ENCODE measurements around the gene SARS1.
"Not testable (repeated sequence)": the region's sequence is repeated elsewhere in the genome, so short reads cannot be mapped to it uniquely, and the experiment has no call there.

The SARS1 gene

DNA sequence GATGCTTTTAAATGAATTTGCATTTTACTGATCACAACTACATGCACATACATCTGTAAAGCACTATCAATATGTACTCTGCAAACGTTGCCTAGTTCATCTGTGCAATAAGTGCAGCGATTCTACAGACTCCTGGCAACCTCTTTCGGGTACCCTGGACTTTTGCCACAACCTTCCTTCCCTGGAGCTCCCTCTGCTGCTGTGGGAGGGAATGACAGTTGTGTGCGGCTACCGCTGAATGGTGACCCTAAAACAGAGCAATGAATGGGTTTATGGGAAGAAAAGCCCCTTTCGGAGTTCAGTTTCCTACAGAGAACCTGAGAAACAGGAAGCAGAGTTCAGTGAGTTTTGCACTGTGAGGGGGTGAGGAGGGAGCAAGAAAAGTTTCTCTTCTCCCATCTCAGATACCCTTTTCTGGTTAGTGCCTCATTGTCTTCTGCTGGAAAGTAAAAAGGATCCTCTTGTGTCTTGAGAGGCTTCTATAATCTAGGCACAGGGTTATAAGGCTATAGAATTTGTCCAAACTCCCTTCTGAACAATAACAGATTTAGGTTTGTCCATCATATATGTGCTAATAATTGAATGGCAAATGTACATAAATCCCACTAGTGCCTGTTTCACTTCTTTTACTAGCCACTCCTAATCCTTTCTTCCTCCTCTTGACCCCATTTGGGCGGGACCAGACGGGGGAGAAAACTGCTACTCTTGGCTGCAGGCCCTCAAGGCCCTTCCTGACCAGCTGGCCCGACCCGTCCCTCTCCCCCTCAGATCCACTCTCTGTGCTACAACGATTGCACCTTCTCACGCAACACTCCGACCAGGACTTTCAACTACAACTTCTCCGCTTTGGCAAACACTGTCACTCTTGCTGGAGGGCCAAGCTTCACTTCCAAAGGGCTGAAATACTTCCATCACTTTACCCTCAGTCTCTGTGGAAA, 19.8 kb upstream of the SARS1 start:
- DNase-seq = peak; percentile 83

DNA sequence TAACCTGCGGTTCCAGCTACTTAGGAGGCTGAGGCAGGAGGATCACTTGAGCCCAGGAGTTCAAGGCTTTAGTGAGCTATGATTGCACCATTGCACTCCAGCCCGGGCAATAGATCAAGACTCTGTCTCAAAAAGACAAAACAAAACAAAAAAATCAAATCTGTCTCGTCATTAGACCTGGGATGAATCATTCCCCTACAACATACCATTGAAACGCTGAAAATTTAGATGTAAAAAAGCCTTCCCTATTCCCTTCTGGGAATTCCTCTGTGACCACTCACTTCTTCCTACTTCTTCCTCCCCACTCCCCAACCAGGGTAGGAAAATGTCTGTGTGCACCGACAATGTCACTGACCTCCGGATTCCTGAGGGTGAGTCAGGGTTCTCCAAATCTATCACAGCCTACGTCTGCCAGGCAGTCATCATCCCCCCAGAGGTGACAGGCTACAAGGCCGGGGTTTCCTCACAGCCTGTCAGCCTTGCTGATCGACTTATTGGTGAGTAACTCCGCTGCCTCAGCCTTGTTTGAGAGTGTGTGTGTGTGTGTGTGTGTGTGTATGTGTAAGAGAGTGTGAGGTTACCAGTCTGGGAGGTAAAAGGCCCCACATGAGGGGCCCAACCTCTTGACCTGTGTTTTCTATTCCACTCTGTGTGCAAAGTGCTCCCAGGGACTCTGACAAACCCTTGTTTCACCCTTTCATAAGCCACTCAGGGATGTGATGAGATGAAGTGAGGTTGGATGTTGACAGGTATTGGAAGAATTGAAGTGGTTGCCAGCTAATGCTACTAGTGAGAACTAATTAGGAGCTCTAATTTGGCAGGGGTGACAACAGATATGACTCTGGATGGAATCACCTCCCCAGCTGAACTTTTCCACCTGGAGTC, 16.3 kb upstream of the SARS1 start:
- peak; percentile 46 for DNase-seq

GRCh38 chr1:109198043-109198695, 15.5 kb upstream of the SARS1 start:
- no peak for DNase-seq

GRCh38 chr1:109198745-109199144, 15.0 kb upstream of the SARS1 start:
- DNase-seq = no peak

- peak; percentile 12 for DNase-seq
Observed at GRCh38 chr1:109199710-109200109, 14.0 kb upstream of the SARS1 start.

- peak; percentile 64 for DNase-seq
Observed at GRCh38 chr1:109201123-109201703, 12.5 kb upstream of the SARS1 start.

DNA sequence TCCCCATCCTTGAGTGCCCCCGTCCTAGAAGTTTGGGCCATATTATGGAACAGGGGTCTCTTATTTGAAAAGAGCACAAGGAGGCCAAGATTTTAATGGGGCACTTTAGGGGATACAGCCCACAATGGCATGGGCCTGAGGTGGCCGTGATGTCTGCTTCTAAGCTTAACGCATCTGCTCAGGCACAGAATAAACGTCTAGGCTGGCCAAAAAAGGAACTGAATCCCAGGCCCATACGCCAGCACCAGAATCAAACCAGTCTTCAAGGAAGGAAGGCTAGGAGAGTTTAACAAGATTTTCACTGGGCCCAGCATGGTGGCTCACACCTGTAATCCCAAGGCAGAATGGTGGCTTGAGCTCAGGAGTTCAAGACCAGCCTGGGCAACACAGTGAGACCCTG, 9.2 kb upstream of the SARS1 start:
- no peak for DNase-seq

GRCh38 chr1:109206339-109206738, 7.4 kb upstream of the SARS1 start:
- DNase-seq = no peak

DNA sequence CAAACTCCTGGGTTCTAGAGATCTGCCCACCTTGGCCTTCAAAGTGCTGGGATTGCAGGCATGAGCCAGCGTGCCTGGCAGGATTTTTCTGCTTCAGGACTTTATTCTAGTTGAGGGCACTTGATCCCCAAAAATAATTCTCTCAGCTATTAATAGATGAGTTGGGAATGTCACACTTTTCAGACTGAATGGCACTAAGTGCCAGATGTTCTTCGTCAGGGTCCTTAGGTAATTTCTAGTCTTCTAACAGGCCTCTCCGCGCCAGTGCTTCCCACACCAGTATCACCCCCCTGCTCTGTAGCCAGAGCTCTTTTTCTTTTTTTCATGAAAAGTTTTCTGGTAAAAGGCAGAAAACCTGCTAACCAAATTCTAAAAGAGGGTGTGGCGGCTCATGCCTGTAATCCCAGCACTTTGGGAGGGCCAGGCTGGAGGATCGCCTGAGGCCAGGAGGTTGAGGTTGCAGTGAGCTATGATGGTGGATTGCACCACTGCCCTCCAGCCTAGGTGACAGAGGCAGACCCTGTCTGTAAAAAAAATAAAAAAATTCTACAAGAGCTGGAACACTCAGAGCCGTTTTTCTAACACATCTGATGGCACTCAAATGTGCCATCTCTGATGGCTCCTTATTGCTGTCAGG, 6.1 kb upstream of the SARS1 start:
- DNase-seq = no peak

DNA sequence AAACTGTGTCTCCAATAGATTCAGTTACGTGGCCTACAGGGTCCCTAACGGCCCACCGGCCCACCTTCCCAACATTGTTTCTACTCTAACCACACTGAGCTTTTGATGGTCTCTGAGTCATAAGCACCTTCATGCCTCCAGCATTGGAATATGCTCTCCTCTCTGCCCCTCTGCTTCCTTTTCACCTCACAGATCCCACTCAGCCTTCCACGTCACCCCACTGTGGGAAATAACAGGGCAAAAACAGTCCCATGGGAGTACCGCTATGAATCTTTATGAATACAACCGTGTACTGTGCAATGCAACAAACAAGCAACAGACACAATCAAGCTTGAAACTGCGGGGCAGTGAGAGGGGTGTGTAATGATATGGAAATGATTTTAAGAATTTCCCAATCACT, 5.3 kb upstream of the SARS1 start:
- no peak for DNase-seq

DNA sequence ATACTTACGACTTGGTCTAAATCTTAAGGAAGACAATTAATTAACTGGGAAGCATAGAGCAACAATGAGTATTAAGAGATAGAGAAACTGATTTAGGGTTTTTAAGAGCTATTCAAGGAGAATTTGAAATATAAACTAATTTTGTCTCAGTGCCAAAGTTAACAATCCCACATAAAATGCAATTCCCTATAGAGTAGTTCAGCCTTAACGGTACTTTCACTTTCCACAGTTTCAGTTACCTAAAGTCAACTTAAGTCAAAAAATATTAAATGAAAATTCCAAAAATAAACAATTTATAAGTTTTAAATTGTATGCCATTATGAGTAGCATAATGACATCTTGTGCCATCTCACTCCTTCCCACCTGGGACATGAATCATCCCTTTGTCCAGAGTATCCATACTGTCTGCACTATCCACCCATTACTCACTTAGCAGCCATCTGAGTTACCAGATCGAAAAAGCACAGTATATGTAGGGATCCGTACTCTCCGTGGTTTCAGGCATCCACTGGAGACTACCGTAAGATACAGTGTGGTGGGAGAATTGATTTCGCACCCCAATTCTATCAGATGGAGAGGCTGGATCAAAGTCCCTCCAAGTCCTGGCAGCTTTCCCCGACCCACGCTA, 4.8 kb upstream of the SARS1 start:
- no peak for DNase-seq

DNA sequence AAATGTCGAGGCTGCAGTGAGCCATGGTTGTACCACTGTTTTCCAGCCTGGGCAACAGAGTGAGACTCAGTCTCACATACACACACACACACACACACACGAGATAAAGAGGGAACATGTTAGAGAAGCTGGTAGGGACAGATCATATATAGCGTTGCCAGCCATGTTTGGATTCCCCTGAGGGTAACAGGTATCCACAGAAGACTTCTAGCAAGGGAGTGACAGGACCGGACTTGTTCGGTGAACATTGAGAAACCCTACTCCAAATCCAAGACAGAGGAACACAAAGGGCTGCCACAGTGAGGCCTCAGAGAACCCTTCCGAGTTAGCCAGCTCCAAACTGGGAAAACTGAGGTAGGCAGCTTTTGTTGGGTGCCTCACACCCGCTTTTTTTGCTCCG, 3.7 kb upstream of the SARS1 start:
- DNase-seq = no peak

DNA sequence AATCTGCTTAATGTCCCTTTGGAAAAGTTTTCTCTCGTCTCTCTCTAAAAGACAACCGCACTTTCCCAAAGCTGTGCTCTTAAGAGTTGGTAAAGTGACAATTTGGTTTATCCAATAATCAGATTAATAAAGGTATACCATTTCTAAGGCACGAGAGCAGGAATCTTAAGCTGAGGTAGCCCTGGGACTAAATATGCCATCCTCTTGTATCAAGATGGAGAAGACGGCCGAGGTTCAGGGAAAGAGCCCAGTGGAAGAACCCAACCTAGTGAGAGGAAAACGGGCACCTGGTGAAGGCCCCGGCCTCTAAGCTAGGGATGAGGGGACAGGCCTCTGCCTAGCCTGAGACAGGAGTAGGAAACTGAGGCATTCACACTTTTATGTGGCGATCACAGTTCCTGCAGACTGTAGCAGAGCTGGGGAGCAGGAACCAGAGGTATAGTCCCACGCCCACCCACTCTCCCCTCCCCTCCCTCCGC, 334 bp upstream of the SARS1 start:
- DNase-seq = no peak

DNA sequence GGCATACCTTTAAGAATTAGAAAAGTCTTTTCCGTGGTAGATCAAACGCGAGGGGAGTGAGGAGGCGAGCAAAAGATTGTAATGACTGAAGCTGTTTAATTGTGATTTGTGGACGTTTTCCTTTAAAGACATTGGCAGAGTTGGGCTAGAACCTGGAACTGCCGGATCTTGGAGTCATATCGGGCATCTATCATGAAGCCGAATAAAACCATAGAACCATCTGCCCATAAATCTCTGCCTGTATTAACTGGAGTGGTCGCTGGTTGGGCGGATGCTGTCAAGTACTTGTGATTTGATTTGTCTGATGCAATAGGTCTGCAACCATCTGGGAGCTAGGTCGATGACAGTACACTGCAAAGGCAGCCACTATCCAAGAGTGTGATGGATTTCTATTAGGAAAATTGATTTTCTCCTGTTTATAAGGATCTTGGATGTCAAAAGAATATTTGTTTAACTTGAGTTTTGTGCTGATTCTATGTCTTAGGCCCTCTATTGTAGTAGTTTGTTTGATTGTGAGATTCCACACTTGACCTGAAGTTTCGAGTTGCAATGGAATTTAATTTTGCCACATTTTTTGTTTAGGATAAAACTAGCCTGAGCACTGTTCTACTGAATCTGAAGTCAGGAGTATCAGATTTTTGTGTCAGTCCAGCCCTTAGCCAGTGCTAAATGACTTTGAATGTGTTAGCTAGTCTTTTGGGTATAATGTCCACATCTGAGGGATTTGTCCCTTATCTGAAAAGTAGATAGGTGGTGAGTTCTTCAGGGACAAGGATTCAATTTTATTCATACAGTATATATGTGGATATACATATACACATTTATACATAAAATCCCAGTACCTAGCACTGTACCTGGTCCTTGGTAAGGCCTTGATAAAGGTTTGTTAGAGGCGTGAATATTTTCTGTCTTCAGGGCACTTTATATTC, 1.2 kb downstream of the SARS1 start:
- DNase-seq = peak; percentile 78

GRCh38 chr1:109216662-109217061, 2.9 kb downstream of the SARS1 start:
- DNase-seq = no peak

DNA sequence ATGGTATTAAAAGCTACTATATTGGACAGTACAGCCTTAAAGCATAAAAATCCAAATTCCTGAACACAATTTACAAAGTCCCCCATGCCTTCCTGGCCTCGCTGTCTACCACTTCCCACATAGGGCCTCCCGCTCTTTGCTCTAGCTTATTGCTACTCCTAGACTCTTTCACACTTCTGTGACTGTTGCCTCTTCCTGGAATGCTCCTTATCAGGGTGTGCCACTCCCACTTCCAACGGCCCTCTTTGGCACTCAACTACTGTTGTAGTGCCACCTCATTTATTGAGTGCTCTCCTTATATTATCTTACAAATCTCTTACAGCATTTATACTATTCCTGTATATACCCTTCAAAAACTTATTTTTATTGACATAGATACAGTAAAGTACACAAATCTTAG, 4.8 kb downstream of the SARS1 start:
- no peak for DNase-seq

- DNase-seq = not testable (repeated sequence)
Observed at GRCh38 chr1:109221201-109221600, 7.5 kb downstream of the SARS1 start.

DNA sequence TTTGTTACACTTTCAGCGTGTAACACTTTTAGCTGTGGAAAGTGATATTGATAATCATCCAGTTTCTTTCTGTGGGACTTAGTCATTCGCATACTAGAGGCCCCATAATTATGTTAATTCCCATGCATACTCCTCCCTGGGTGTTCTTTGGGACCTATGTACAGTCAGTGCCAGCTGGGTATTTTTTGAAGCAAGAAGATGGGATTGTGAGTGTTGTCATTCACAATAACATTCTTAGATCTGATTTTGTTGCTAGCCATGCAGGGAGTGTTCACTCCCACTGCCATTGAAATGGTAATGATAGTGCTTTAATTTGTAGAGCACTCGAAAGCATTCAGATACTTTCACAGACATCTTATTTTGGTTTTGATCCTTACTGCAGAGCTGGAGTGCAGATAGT, 11.6 kb downstream of the SARS1 start:
- no peak for DNase-seq

GRCh38 chr1:109225711-109226445, 12.2 kb downstream of the SARS1 start:
- DNase-seq = no peak

GRCh38 chr1:109228167-109228566, 14.4 kb downstream of the SARS1 start:
- DNase-seq = no peak

All from activated CD4-positive, alpha-beta T cell treated with anti-CD3 and anti-CD28 coated beads, Interleukin-2, Interleukin-6, amounts not matched to agents 100 ng/mL and 50 ng/mL, durations not matched to agents 16 hours and 8 hours (primary cell).